ENCODE data around the gene DTNA. TPM values are rescaled to one million over a fixed set of nuclear protein-coding genes. Genes with fewer than 3 reads are reported as not detected.

DTNA gene
- total RNA-seq, 1 experiment from 2014 or later, result 10.4 TPM

DNA sequence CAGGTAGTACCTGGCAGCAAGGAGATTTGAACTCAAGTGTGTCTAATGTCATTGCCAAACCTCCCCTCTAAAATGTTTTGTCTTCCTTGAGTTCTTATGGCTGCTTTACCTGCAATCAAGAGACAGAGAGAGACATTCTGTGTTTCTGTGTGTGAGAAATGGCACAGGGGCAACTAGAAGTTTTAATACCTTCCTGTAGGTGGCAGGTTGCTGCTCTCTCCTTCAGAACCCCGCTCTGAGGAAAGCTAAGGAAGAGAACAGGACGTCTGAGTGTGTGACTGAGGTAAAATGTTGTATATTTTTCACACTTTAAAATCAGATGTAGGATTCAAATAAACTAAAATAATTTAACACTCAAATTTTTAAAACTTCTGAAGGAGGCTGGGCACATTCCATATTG, 19.2 kb downstream of the DTNA start:
- H3K4me3 ChIP-seq (ENCODE audit: low read depth, low read length), result no peak overlapping the region
- Mint-ChIP-seq H3K36me3 (ENCODE audit: insufficient read depth, unreplicated experiment) (no peaks in the 10 kb centered on the region), H3K27ac (ENCODE audit: unreplicated experiment) (no peak overlapping the region)

DNA sequence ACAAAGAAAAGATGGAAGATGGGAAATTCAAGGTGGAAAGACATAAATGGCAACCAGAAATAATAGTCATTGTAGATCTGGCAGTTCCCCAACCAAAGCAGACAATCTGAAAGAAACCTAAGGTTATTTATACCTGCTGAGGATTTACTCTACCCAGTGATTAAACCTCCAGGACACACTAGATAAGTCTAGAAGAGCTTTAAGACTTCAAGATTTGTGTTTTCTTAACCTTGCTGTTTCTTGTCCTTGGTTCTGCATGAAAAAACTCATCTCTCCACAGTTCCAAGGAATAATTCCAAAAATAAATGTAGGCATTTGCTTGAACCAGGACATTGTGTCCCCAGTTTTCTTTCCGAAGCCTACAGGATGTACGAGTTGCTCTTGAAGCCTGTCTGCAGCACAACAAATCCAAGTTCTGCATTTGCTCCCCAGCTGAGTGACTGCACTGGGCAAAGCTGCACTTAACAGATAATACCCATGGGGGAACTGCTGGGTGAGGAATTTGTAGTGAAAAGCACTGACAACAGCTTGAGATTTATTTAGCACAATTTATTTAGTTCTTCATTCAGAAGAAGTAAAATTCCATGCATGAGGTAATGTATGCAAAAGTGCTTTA, 19.8 kb downstream of the DTNA start:
- Mint-ChIP-seq H3K36me3 (ENCODE audit: insufficient read depth, unreplicated experiment) (no peaks in the 10 kb centered on the region), H3K27me3 (ENCODE audit: insufficient read depth, unreplicated experiment) (no peaks in the 10 kb centered on the region), H3K9me3 (ENCODE audit: unreplicated experiment) (no peaks in the 10 kb centered on the region), H3K4me1 (ENCODE audit: low read depth, unreplicated experiment) (peaks cover 10% of the 10 kb centered on the region), H3K27ac (ENCODE audit: unreplicated experiment) (no peak overlapping the region), H3K4me3 (ENCODE audit: unreplicated experiment) (no peak overlapping the region)
- no peak for DNase-seq
- ChIA-PET CTCF (interaction anchor here (0.6 kb wide), 1 partner anchor 55 kb away, joined by 3 read pairs; no protein-coding TSS in a partner anchor), POLR2A (no interaction called here)
- no peaks in the 10 kb centered on the region for H3K36me3 ChIP-seq (ENCODE audit: control insufficient read depth, insufficient read depth, low read length)
- BruUV-seq (replicated peaks), result no TSS peak
- H3K9me3 ChIP-seq, result no peaks in the 10 kb centered on the region
- peaks cover 20% of the 10 kb centered on the region for H3K4me1 ChIP-seq
- intact Hi-C loops (cut with micrococcal nuclease; ENCODE audit: unreplicated experiment), result loop anchor here (2.0 to 5.0 kb wide), 2 partner anchors 59 to 133 kb away; no protein-coding TSS in a partner anchor
- TF ChIP-seq, protein P1, sequence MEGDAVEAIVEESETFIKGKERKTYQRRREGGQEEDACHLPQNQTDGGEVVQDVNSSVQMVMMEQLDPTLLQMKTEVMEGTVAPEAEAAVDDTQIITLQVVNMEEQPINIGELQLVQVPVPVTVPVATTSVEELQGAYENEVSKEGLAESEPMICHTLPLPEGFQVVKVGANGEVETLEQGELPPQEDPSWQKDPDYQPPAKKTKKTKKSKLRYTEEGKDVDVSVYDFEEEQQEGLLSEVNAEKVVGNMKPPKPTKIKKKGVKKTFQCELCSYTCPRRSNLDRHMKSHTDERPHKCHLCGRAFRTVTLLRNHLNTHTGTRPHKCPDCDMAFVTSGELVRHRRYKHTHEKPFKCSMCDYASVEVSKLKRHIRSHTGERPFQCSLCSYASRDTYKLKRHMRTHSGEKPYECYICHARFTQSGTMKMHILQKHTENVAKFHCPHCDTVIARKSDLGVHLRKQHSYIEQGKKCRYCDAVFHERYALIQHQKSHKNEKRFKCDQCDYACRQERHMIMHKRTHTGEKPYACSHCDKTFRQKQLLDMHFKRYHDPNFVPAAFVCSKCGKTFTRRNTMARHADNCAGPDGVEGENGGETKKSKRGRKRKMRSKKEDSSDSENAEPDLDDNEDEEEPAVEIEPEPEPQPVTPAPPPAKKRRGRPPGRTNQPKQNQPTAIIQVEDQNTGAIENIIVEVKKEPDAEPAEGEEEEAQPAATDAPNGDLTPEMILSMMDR (IDR thresholded peaks at IDR 0.05; ENCODE audit: insufficient read depth in 1 of 2, low read depth in 1 of 2, low read length in 1 of 2, severe bottlenecking in 1 of 2, unreplicated experiment in 1 of 2), result no peak
- no peaks in the 10 kb centered on the region for H3K27me3 ChIP-seq (replicated peaks; ENCODE audit: control insufficient read depth, insufficient read depth, low read length)
- H3K4me3 ChIP-seq (ENCODE audit: low read depth, low read length), result no peak overlapping the region

More for the DNA sequence above, 19.2 kb downstream of the DTNA start:
- Mint-ChIP-seq H3K27me3 (ENCODE audit: insufficient read depth, unreplicated experiment) (no peaks in the 10 kb centered on the region), H3K9me3 (ENCODE audit: unreplicated experiment) (no peaks in the 10 kb centered on the region), H3K4me3 (ENCODE audit: unreplicated experiment) (no peak overlapping the region), H3K4me1 (ENCODE audit: low read depth, unreplicated experiment) (peaks cover 10% of the 10 kb centered on the region)
- TF ChIP-seq, protein P1 (IDR thresholded peaks at IDR 0.05; ENCODE audit: insufficient read depth in 1 of 2, low read depth in 1 of 2, low read length in 1 of 2, severe bottlenecking in 1 of 2, unreplicated experiment in 1 of 2), result peak; percentile 14 to 44
- Histone ChIP-seq H3K4me1 (peaks cover 15% of the 10 kb centered on the region), H3K27me3 (replicated peaks; ENCODE audit: control insufficient read depth, insufficient read depth, low read length) (no peaks in the 10 kb centered on the region), H3K9me3 (no peaks in the 10 kb centered on the region), H3K36me3 (ENCODE audit: control insufficient read depth, insufficient read depth, low read length) (no peaks in the 10 kb centered on the region)
- intact Hi-C loops (cut with micrococcal nuclease; ENCODE audit: unreplicated experiment), result loop anchor here (2.0 to 5.0 kb wide), 2 partner anchors 60 to 132 kb away; no protein-coding TSS in a partner anchor
- CTCF ChIA-PET, result interaction anchor here (0.6 kb wide), 1 partner anchor 55 kb away, joined by 3 read pairs; no protein-coding TSS in a partner anchor
- DNase-seq, result peak in 1 of 2 experiments; percentile 37
- no TSS peak for BruUV-seq (replicated peaks)
- POLR2A ChIA-PET, result no interaction called here

- intact Hi-C loops (cut with micrococcal nuclease; ENCODE audit: unreplicated experiment), result no loop called here
- H3K9me3 Mint-ChIP-seq (ENCODE audit: unreplicated experiment), result no peaks in the 10 kb centered on the region
- Histone ChIP-seq H3K36me3 (ENCODE audit: control insufficient read depth, insufficient read depth, low read length) (no peaks in the 10 kb centered on the region), H3K4me3 (ENCODE audit: low read depth, low read length) (no peak overlapping the region), H3K9me3 (no peaks in the 10 kb centered on the region), H3K27me3 (replicated peaks; ENCODE audit: control insufficient read depth, insufficient read depth, low read length) (no peaks in the 10 kb centered on the region), H3K4me1 (peaks cover 20% of the 10 kb centered on the region)
- H3K27me3 Mint-ChIP-seq (ENCODE audit: insufficient read depth, unreplicated experiment), result no peaks in the 10 kb centered on the region
- no peak overlapping the region for H3K4me3 Mint-ChIP-seq (ENCODE audit: unreplicated experiment)
- peak overlapping the region; percentile 45 for H3K27ac Mint-ChIP-seq (ENCODE audit: unreplicated experiment)
- TF ChIP-seq, protein P1 (IDR thresholded peaks at IDR 0.05; ENCODE audit: insufficient read depth in 1 of 2, low read depth in 1 of 2, low read length in 1 of 2, severe bottlenecking in 1 of 2, unreplicated experiment in 1 of 2), result no peak
- CTCF ChIA-PET, result no interaction called here
- POLR2A ChIA-PET, result no interaction called here
- no peaks in the 10 kb centered on the region for H3K36me3 Mint-ChIP-seq (ENCODE audit: insufficient read depth, unreplicated experiment)
- DNase-seq, result no peak
- peaks cover 10% of the 10 kb centered on the region for H3K4me1 Mint-ChIP-seq (ENCODE audit: low read depth, unreplicated experiment)
- no TSS peak for BruUV-seq (replicated peaks)
Measured at GRCh38 chr18:34730774-34731173, 20.7 kb downstream of the DTNA start.
